Naive thymus-derived CD4-positive, alpha-beta T cell (primary cell): ENCODE results near the gene KRIT1. TPM values are rescaled to one million over a fixed set of nuclear protein-coding genes. Genes with fewer than 3 reads are reported as not detected.
A peak's percentile ranks its signal among the peaks of the same experiment; 100 is the strongest.
"Not testable (repeated sequence)": the region's sequence is repeated elsewhere in the genome, so short reads cannot be mapped to it uniquely, and the experiment has no call there.

ENCODE experiments used
- ATAC-seq: fragments of 150-1000 bp; cut with Tn5 transposase; 2 replicates; pipeline ENCODE4 v1.10.0; 2021; ENCODE audit warnings: mild to moderate bottlenecking, moderate library complexity
- CTCF ChIA-PET: fragments of 350-600 bp; sonication (Branson Sonifier 250); formaldehyde crosslinking; loops from one replicate; lab custom pipeline; 2021; ENCODE audit warnings: antibody characterized with exemption; lab: Charles Lee
- POLR2A ChIA-PET: fragments of 350-600 bp; sonication (Branson Sonifier 250); formaldehyde crosslinking; loops from one replicate; lab custom pipeline; 2021; ENCODE audit warnings: antibody characterized with exemption, inconsistent platforms; lab: Charles Lee
- DNase-seq, 9 donors: peaks; one replicate each; pipeline versions ENCODE4 v3.0.0 to v3.0.0-alpha.2; 2020 to 2022; ENCODE audit warnings: mixed read lengths in 1 of 9
- H3K27ac ChIP-seq: one replicate; pipeline ENCODE4 v1.7.0; 2013; ENCODE audit warnings: mild to moderate bottlenecking, low read depth, low read length, moderate library complexity
- H3K27me3 ChIP-seq, 2 donors: one replicate each; pipeline ENCODE4 v1.7.0; 2013; ENCODE audit warnings: low read length in 2 of 2, mild to moderate bottlenecking in 2 of 2, moderate library complexity in 2 of 2; ENCODE audit not compliant: control insufficient read depth in 2 of 2, insufficient read depth in 2 of 2
- H3K36me3 ChIP-seq, 3 experiments: 1 replicate in 2 of 3; 2 replicates in 1 of 3; pipeline ENCODE4 v1.7.0; 2013; ENCODE audit warnings: low read length in 3 of 3, mild to moderate bottlenecking in 3 of 3, moderate library complexity in 1 of 3; ENCODE audit not compliant: insufficient read depth in 3 of 3, control insufficient read depth in 2 of 3
- H3K4me1 ChIP-seq, 2 donors: one replicate each; pipeline ENCODE4 v1.7.0; 2013; ENCODE audit warnings: low read length in 2 of 2, mild to moderate bottlenecking in 2 of 2, moderate library complexity in 1 of 2; ENCODE audit not compliant: control insufficient read depth in 2 of 2, insufficient read depth in 2 of 2
- H3K4me3 ChIP-seq: 2 replicates; pipeline ENCODE4 v1.7.0; 2013; ENCODE audit warnings: mild to moderate bottlenecking, low read length
- H3K9me3 ChIP-seq, 3 experiments: 1 replicate in 2 of 3; 2 replicates in 1 of 3; pipeline ENCODE4 v1.7.0; 2013; ENCODE audit warnings: low read length in 3 of 3; ENCODE audit not compliant: control insufficient read depth in 2 of 3
- H3K27ac Mint-ChIP-seq, 9 donors: one replicate each; pipeline ENCODE4 v1.8.0; 2020 to 2022; ENCODE audit warnings: mixed read lengths in 9 of 9, mild to moderate bottlenecking in 8 of 9, moderate library complexity in 5 of 9, inconsistent platforms in 2 of 9
- H3K27me3 Mint-ChIP-seq, 5 donors: one replicate each; pipeline ENCODE4 v1.8.0; 2021 to 2022; ENCODE audit warnings: mixed read lengths in 5 of 5, mild to moderate bottlenecking in 1 of 5
- H3K36me3 Mint-ChIP-seq, 5 donors: one replicate each; pipeline ENCODE4 v1.8.0; 2020 to 2022; ENCODE audit warnings: mixed read lengths in 5 of 5, mild to moderate bottlenecking in 3 of 5, inconsistent platforms in 1 of 5
- H3K4me1 Mint-ChIP-seq, 7 donors: one replicate each; pipeline ENCODE4 v1.8.0; 2020 to 2022; ENCODE audit warnings: mixed read lengths in 7 of 7, mild to moderate bottlenecking in 3 of 7, inconsistent platforms in 1 of 7
- H3K4me3 Mint-ChIP-seq, 10 donors: one replicate each; pipeline ENCODE4 v1.8.0; 2020 to 2022; ENCODE audit warnings: mild to moderate bottlenecking in 10 of 10, mixed read lengths in 10 of 10, moderate library complexity in 6 of 10, inconsistent platforms in 2 of 10
- H3K9me3 Mint-ChIP-seq, 11 donors: one replicate each; pipeline ENCODE4 v1.8.0; 2020 to 2022; ENCODE audit warnings: mixed read lengths in 11 of 11, mild to moderate bottlenecking in 4 of 11, inconsistent platforms in 1 of 11, moderate library complexity in 1 of 11
- intact Hi-C, 2 donors: fragments of 100-400 bp; cut with micrococcal nuclease; formaldehyde crosslinking; loops; one replicate each; pipeline ENCODE4 v1.15.1; 2023
- polyA plus RNA-seq, 2 donors: library from polyadenylated mRNA; unstranded; fragments of 300-500 nt; fragmentation: Illumina TruSeq; gene quantifications; one replicate each; pipeline ENCODE4 v1.2.3, GENCODE V29; 2021
- total RNA-seq, 6 experiments: library from RNA in 5 of 6; stranded (reverse) in 5 of 6; gene quantifications; 1 replicate in 5 of 6; 2 replicates in 1 of 6; pipeline ENCODE4 v1.2.3 and lab custom pipeline; 2021 to 2026

KRIT1 gene
- total and polyA plus RNA-seq, 7 experiments from 2014 or later: 18.5 to 78.7 (median 46.7) TPM

DNA sequence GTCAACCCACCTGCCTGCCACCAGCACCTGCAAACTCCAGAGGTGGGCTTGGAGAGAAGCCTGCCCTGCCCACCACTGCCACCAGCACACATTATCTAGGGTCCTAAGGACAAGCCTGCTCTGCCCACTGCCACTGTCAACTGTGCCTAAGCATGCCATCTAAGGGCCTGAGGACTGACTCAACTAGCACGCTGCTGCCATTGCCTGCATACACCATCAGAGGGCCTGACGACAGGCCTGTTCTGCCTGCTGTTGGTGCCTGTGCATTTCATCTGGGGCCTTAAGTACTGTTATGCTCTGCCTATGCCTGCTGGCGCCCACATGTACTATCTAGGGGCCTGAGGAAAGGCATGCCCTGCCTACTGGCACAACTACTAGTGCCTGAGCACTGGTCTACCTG lies 39.7 kb downstream of the KRIT1 start:
- H3K36me3 Mint-ChIP-seq: peaks cover 36 to 73% (median 63%) of the 10 kb centered on the region in 5 donors
- H3K9me3 Mint-ChIP-seq: peaks cover 5 to 38% (median 21%) of the 10 kb centered on the region in 11 donors
- H3K27ac Mint-ChIP-seq: no peak overlapping the region
- no peak overlapping the region for H3K27ac ChIP-seq
- POLR2A ChIA-PET: no interaction called here
- H3K27me3 ChIP-seq: no peaks in the 10 kb centered on the region
- no peak for ATAC-seq
- H3K27me3 Mint-ChIP-seq: no peaks in the 10 kb centered on the region
- peaks cover 0 to 13% (median 0%) of the 10 kb centered on the region in 3 experiments for H3K9me3 ChIP-seq
- H3K4me3 ChIP-seq: no peak overlapping the region
- H3K4me1 Mint-ChIP-seq: peaks cover 7 to 19% (median 18%) of the 10 kb centered on the region in 7 donors
- H3K36me3 ChIP-seq: peaks cover 0 to 75% (median 7%) of the 10 kb centered on the region in 3 experiments
- intact Hi-C loops: no loop called here
- H3K4me3 Mint-ChIP-seq: peak overlapping the region in 1 of 10 donors; percentile 38
- no peaks in the 10 kb centered on the region for H3K4me1 ChIP-seq
- CTCF ChIA-PET: no interaction called here
- no peak for DNase-seq

- Mint-ChIP-seq H3K27me3 (no peaks in the 10 kb centered on the region), H3K4me3 (no peak overlapping the region), H3K27ac (peak overlapping the region in 1 of 9 donors; percentile 3), H3K4me1 (peaks cover 3 to 9% (median 7%) of the 10 kb centered on the region in 7 donors), H3K36me3 (peaks cover 12 to 56% (median 36%) of the 10 kb centered on the region in 5 donors), H3K9me3 (peaks cover 0 to 1% (median 0%) of the 10 kb centered on the region in 11 donors)
- no peak for DNase-seq
- Histone ChIP-seq H3K27me3 (no peaks in the 10 kb centered on the region), H3K27ac (no peak overlapping the region), H3K4me3 (no peak overlapping the region), H3K9me3 (no peaks in the 10 kb centered on the region), H3K36me3 (peaks cover 0 to 51% (median 0%) of the 10 kb centered on the region in 3 experiments), H3K4me1 (no peaks in the 10 kb centered on the region)
- intact Hi-C loops: no loop called here
- CTCF ChIA-PET: no interaction called here
- POLR2A ChIA-PET: interaction anchor here (0.7 kb wide), 1 partner anchor 39 kb away, joined by 3 read pairs; no protein-coding TSS in a partner anchor
- ATAC-seq: no peak
Observed at GRCh38 chr7:92200791-92201190, 44.9 kb downstream of the KRIT1 start.

DNA sequence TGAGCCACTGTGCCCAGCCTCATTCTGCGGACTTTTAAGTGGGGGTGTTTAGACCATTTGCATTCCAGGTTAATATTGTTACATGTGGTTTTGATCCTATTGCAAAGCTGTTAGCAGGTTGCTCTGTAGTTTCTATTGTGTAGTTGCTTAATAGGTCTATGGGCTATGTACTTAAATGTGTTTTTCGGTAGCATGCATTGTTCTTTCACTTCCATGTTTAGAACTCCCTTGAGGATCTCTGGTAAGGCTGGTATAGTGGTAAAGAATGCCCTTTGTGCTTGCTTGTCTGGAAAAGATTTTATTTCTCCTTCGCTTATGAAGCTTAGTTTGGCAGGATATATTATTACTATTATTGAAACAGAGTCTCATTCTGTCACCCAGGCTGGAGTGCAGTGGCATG lies 53.4 kb downstream of the KRIT1 start:
- peaks cover 8 to 59% (median 33%) of the 10 kb centered on the region in 11 donors for H3K9me3 Mint-ChIP-seq
- H3K4me1 Mint-ChIP-seq: peaks cover 0 to 2% (median 0%) of the 10 kb centered on the region in 7 donors
- Histone ChIP-seq H3K4me1 (no peaks in the 10 kb centered on the region), H3K9me3 (peaks cover 0 to 15% (median 0%) of the 10 kb centered on the region in 3 experiments), H3K36me3 (no peaks in the 10 kb centered on the region), H3K27ac (no peak overlapping the region), H3K4me3 (no peak overlapping the region), H3K27me3 (no peaks in the 10 kb centered on the region)
- H3K27ac Mint-ChIP-seq: no peak overlapping the region
- no peak overlapping the region for H3K4me3 Mint-ChIP-seq
- POLR2A ChIA-PET: no interaction called here
- DNase-seq: no peak
- no peak for ATAC-seq
- intact Hi-C loops: no loop called here
- CTCF ChIA-PET: interaction anchor here (0.8 kb wide), 1 partner anchor 9 kb away, joined by 3 read pairs; no protein-coding TSS in a partner anchor
- peaks cover 16 to 40% (median 29%) of the 10 kb centered on the region in 5 donors for H3K36me3 Mint-ChIP-seq
- H3K27me3 Mint-ChIP-seq: no peaks in the 10 kb centered on the region

DNA sequence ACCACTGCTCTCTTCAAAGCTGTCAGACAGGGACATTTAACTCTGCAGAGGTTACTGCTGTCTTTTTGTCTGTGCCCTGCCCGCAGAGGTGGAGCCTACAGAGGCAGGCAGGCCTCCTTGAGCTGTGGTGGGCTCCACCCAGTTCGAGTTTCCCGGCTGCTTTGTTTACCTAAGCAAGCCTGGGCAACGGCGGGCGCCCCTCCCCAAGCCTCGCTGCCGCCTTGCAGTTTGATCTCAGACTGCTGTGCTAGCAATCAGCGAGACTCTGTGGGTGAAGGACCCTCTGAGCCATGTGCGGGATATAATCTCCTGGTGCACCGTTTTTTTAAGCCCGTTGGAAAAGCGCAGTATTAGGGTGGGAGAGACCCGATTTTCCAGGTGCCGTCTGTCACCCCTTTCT lies 56.5 kb downstream of the KRIT1 start:
- H3K9me3 Mint-ChIP-seq: peaks cover 8 to 53% (median 32%) of the 10 kb centered on the region in 11 donors
- peaks cover 0 to 15% (median 0%) of the 10 kb centered on the region in 3 experiments for H3K9me3 ChIP-seq
- H3K4me1 Mint-ChIP-seq, CTCF ChIA-PET, DNase-seq, POLR2A ChIA-PET, H3K27ac Mint-ChIP-seq, H3K4me1 ChIP-seq, H3K4me3 Mint-ChIP-seq, H3K27me3 ChIP-seq, H3K4me3 ChIP-seq, ATAC-seq, H3K27ac ChIP-seq, H3K27me3 Mint-ChIP-seq, H3K36me3 ChIP-seq, intact Hi-C loops: not testable (repeated sequence)
- peaks cover 4 to 24% (median 8%) of the 10 kb centered on the region in 5 donors for H3K36me3 Mint-ChIP-seq

DNA sequence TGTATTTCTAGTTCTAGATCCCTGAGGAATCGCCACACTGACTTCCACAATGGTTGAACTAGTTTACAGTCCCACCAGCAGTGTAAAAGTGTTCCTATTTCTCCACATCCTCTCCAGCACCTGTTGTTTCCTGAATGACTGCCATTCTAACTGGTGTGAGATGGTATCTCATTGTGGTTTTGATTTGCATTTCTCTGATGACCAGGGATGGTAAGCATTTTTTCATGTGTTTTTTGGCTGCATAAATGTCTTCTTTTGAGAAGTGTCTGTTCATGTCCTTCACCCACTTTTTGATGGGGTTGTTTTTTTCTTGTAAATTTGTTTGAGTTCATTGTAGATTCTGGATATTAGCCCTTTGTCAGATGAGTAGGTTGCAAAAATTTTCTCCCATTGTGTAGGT lies 61.4 kb downstream of the KRIT1 start:
- Mint-ChIP-seq H3K27me3 (peaks cover 0 to 22% (median 0%) of the 10 kb centered on the region in 5 donors), H3K9me3 (peaks cover 4 to 24% (median 14%) of the 10 kb centered on the region in 11 donors)
- H3K27me3 ChIP-seq, H3K4me1 ChIP-seq, H3K27ac Mint-ChIP-seq, CTCF ChIA-PET, DNase-seq, POLR2A ChIA-PET, H3K9me3 ChIP-seq, H3K4me1 Mint-ChIP-seq, H3K4me3 ChIP-seq, H3K27ac ChIP-seq, ATAC-seq, H3K4me3 Mint-ChIP-seq, intact Hi-C loops, H3K36me3 Mint-ChIP-seq, H3K36me3 ChIP-seq: not testable (repeated sequence)

DNA sequence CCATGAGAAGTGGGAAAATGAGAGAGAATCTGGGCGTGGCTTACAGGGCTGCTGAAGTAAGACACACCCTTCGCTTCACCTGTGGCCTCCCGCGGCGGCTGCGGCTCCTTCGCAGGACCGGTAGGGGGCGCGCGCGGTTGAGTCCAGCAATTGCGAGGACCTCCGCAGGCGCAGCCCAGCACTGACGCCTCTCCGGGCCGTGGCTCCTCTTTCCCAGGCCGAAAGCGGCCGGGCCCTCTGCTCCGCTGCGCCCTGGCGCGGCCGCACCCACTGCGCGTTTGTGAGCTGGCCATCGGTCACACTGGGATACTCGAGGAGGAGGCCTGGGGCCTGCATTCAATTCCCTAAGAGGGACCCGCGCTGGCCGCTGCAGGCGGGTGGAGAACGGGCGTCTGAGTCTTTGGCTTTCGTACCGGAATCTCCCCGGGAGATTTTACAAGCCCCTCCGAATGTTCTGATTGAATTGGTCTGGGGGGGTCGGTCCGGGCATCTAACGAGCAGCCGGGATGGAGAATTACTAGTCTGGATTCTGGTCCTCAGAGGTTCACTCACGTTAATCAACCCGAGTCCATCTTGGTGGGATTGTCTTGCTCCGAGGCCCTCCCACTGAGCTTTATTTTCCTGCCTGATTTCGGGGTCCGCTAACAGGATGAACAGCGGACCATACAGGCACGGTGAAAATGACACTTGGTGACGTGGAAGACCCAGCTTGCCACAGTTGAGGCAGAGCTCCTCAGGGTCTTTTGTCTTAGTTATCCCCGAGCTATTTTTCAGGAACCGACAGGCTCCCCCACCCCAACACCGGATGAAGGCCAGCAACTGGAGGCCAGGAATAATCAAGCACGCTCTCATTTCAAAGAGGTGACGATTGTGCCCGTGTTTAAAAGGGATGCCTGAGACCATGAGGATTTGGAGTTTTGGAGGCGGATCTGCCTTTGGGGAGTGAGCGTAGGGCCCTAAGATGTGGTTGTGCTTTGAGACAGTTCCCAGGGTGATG lies 66.5 kb downstream of the KRIT1 start, which contains the start of gene LRRD1:
Gene LRRD1 (minus strand): TSS at position 215 of the 997 bp plus-strand sequence. CDS start 13,940 bp downstream, outside the sequence.
- Mint-ChIP-seq H3K4me3 (peak within 1 kb of the TSS; percentile 74 to 84 (median 80)), H3K27ac (peak within 1 kb of the TSS in 5 of 9 donors; percentile 25 to 63 (median 41)), H3K36me3 (no peaks in the 10 kb centered on the region), H3K9me3 (peaks cover 0 to 12% (median 3%) of the 10 kb centered on the region in 11 donors), H3K4me1 (peaks cover 0 to 17% (median 9%) of the 10 kb centered on the region in 7 donors), H3K27me3 (peaks cover 0 to 33% (median 4%) of the 10 kb centered on the region in 5 donors)
- intact Hi-C loops: loop anchor here (1.0 to 5.0 kb wide), 8 partner anchors 45 to 299 kb away; partner anchors contain the start of genes CYP51A1 (in 2 of the 2), ANKIB1 (in 1 of the 2), GATAD1 (in 1 of the 2) and KRIT1 (in 1 of the 2)
- ATAC-seq (peak; percentile 100), DNase-seq (peak; percentile 77 to 96 (median 89))
- ChIA-PET POLR2A (interaction anchor here (1.0 to 1.1 kb wide), 2 partner anchors 67 to 269 kb away, joined by 3 read pairs; partner anchors contain the start of genes ANKIB1 and KRIT1), CTCF (interaction anchor here (0.7 to 1.3 kb wide), 2 partner anchors 16 to 282 kb away, joined by 3 read pairs; no protein-coding TSS in a partner anchor)
- Histone ChIP-seq H3K4me3 (peak within 1 kb of the TSS; percentile 73), H3K27ac (peak within 1 kb of the TSS; percentile 37), H3K9me3 (no peaks in the 10 kb centered on the region), H3K36me3 (no peaks in the 10 kb centered on the region), H3K4me1 (peaks cover 0 to 6% of the 10 kb centered on the region in 2 donors), H3K27me3 (no peaks in the 10 kb centered on the region)
